Immature natural killer cell (primary cell): Measurements from ENCODE around the gene KCTD2. TPM values are rescaled to one million over a fixed set of nuclear protein-coding genes. Genes with fewer than 3 reads are reported as not detected.

Source experiments
- DNase-seq, 3 donors: peaks; one replicate each; pipeline ENCODE4 v3.0.0; 2022; ENCODE audit warnings: mixed read lengths in 1 of 3
- H3K27ac Mint-ChIP-seq, 6 donors: one replicate each; pipeline ENCODE4 v1.8.0; 2020; ENCODE audit warnings: mixed read lengths in 6 of 6, mild to moderate bottlenecking in 5 of 6, inconsistent platforms in 4 of 6, moderate library complexity in 3 of 6
- H3K27me3 Mint-ChIP-seq, 3 donors: one replicate each; pipeline ENCODE4 v1.8.0; 2020 to 2021; ENCODE audit warnings: low read depth in 3 of 3, mild to moderate bottlenecking in 3 of 3, mixed read lengths in 3 of 3, moderate library complexity in 3 of 3, inconsistent platforms in 1 of 3
- H3K36me3 Mint-ChIP-seq, 3 donors: one replicate each; pipeline ENCODE4 v1.8.0; 2020; ENCODE audit warnings: mixed read lengths in 3 of 3, inconsistent platforms in 2 of 3, mild to moderate bottlenecking in 2 of 3
- H3K4me1 Mint-ChIP-seq, 2 donors: one replicate each; pipeline ENCODE4 v1.8.0; 2020; ENCODE audit warnings: inconsistent platforms in 2 of 2, mild to moderate bottlenecking in 2 of 2, mixed read lengths in 2 of 2, moderate library complexity in 1 of 2
- H3K4me3 Mint-ChIP-seq, 5 donors: one replicate each; pipeline ENCODE4 v1.8.0; 2020; ENCODE audit warnings: mild to moderate bottlenecking in 5 of 5, mixed read lengths in 5 of 5, inconsistent platforms in 3 of 5, moderate library complexity in 3 of 5
- H3K9me3 Mint-ChIP-seq, 6 donors: one replicate each; pipeline ENCODE4 v1.8.0; 2020; ENCODE audit warnings: mild to moderate bottlenecking in 6 of 6, mixed read lengths in 6 of 6, inconsistent platforms in 4 of 6, moderate library complexity in 3 of 6
- polyA plus RNA-seq, 3 donors: library from polyadenylated mRNA; unstranded; fragments of 300-500 nt; fragmentation: Illumina TruSeq; gene quantifications; one replicate each; pipeline ENCODE4 v1.2.3, GENCODE V29; 2021

KCTD2 gene
- polyA plus RNA-seq, 3 donors from 2014 or later: 2.3 to 6.0 (median 4.4) TPM

DNA sequence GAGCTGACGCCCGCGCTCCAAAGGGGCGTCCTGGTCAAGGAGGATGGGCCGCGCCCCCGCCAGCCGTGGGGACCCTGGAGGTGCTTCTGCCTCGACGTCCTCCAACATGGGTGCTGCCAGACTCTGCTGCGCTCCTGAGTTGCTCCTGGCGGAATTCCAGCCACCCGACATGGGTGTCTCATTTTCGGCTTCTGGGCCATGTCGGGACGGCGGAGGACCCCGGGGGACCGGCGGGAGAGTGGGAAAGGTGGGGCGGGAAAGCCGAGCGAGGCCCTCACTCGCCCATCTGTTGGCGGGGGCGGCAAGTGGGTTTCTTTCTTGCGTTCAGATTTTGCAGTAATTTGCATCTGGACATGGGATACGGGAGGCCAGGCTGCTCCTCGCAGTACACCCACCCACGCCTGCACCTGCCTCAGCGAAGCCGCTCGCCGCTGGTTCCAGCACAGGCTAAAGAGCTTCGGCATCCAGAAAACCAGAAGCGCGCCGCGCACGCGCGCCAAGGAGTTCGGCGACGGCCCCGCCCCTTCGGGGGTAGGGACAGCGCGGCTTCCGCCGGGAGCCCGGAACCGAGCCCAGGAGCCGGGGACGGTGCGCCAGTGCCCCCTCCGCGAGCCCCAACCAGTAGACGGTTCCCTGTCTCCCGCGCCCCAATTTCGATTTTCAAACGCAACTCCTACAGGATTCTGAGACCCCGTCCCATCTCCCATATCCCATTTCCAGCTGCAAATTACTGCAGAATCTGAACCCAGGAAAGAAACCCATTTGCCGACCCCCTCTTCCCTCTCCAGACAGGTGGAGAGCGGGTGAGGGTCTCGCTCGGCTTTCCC lies 62.6 kb downstream of the KCTD2 start, which contains the start of gene ARMC7:
Gene ARMC7 (plus strand): TSS at position 563 of the 827 bp plus-strand sequence. CDS start 320 bp downstream, outside the sequence.
- H3K27me3 Mint-ChIP-seq: no peaks in the 10 kb centered on the region
- peaks cover 32 to 43% of the 10 kb centered on the region in 2 donors for H3K4me1 Mint-ChIP-seq
- peak; percentile 88 to 91 (median 88) for DNase-seq
- peaks cover 0 to 8% (median 8%) of the 10 kb centered on the region in 3 donors for H3K36me3 Mint-ChIP-seq
- no peaks in the 10 kb centered on the region for H3K9me3 Mint-ChIP-seq
- peak within 1 kb of the TSS; percentile 73 to 90 (median 89) for H3K27ac Mint-ChIP-seq
- H3K4me3 Mint-ChIP-seq: peak within 1 kb of the TSS; percentile 87 to 91 (median 90)

DNA sequence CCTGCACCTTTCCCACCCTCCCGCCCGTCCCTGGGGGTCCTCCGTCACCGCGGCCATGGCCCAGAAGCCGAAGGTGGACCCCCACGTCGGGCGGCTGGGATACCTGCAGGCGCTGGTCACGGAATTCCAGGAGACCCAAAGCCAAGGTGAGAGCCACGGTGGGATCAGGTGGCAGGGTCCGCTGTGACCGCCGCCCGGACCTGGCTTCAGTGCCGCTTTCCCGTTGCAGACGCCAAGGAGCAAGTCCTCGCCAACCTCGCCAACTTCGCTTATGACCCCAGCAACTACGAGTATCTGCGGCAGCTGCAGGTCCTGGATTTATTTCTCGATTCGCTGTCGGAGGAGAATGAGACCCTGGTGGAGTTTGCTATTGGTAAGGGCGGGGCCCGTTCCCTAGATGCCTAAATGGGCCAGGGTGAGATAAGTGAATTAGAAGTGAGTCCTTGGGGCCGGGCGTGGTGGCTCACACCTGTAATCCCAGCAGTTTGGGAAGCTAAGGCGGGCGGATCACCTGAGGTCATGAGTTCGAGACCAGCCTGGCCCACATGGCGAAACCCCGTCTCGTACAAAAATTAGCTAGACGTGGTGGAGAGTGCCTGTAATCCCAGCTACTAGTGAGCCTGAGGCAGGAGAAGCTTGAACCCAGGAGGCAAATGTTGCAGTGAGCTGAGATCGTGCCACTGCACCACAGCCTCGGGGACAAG lies 63.4 kb downstream of the KCTD2 start:
- no peaks in the 10 kb centered on the region for H3K27me3 Mint-ChIP-seq
- peaks cover 0 to 8% (median 8%) of the 10 kb centered on the region in 3 donors for H3K36me3 Mint-ChIP-seq
- H3K27ac Mint-ChIP-seq: peak overlapping the region; percentile 73 to 90 (median 88)
- DNase-seq: peak in 1 of 3 donors; percentile 13
- H3K4me3 Mint-ChIP-seq: peak overlapping the region; percentile 87 to 91 (median 90)
- H3K9me3 Mint-ChIP-seq: no peaks in the 10 kb centered on the region
- peaks cover 39 to 49% of the 10 kb centered on the region in 2 donors for H3K4me1 Mint-ChIP-seq

DNA sequence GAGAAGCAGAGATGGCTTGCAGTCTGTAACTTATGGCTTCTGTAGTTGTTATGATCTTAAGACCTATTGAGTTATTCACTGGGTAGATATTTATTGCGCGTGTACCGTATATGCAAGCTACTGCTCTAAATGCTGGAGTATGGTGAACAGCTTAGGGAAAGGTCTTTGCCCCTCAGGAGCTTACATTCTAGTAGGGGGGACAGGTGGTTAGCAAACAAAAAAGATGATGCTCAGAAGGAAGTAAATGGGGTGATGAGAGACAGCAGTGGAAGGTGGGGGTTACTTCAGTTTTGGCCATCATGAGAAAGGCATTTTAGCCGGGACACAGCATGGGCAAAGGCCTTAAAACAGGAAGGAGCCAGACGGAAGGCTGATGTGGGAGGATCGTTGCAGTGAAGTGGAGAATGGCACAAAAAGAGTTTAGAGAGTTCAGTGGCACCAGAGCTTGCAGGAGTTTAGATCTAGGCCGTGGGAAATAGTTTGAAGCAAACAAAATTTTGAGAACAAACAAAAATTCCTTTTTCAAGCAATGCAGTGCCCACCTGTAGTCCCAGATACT lies 64.8 kb downstream of the KCTD2 start:
- peaks cover 39 to 49% of the 10 kb centered on the region in 2 donors for H3K4me1 Mint-ChIP-seq
- H3K27me3 Mint-ChIP-seq: no peaks in the 10 kb centered on the region
- no peak for DNase-seq
- H3K9me3 Mint-ChIP-seq: no peaks in the 10 kb centered on the region
- peaks cover 0 to 8% (median 8%) of the 10 kb centered on the region in 3 donors for H3K36me3 Mint-ChIP-seq
- peak overlapping the region; percentile 31 to 64 (median 59) for H3K4me3 Mint-ChIP-seq
- peak overlapping the region; percentile 12 to 87 (median 48) for H3K27ac Mint-ChIP-seq

DNA sequence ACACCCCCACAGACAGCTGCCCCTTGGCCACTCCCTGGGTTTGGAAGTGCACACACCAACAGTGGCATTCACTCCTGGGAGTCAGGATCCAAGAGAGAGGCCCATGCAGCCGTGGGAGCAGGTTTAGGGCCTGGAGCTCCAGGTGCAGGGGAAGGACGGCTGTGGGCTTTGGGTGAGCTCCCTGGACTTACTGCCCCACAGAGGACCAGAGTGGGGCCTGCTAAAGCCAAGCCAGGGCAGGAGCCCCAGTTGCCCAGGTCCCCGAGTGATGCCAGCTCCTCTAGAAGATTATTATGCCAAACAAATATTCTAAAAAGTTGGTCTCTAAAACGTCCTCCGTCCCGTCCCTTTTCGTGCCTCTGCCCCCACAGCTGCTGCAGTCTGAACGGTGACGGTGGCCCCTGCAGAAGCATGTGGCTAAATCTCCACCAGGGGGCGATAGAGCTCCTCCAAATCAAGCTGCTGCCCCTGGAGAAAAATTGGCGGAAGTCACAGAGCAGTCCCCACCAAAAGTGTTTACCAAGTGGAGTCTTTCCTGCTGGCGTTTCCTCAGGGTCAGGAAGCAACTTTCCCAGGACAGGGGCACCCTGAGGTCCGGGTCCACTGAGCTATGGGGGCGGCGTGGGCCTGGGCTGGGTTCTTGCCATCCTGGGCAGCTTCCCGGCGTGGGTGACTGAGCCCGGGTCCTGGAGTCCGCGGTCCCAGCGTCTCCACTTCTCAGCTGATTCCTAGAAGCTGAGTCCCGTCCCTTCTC lies 67.0 kb downstream of the KCTD2 start:
- Mint-ChIP-seq H3K27me3 (no peaks in the 10 kb centered on the region), H3K9me3 (no peaks in the 10 kb centered on the region), H3K36me3 (peaks cover 0 to 9% (median 8%) of the 10 kb centered on the region in 3 donors), H3K4me3 (peak overlapping the region; percentile 87 to 97 (median 90)), H3K27ac (peak overlapping the region; percentile 85 to 98 (median 92)), H3K4me1 (peaks cover 34 to 40% of the 10 kb centered on the region in 2 donors)
- peak; percentile 88 to 90 (median 88) for DNase-seq

DNA sequence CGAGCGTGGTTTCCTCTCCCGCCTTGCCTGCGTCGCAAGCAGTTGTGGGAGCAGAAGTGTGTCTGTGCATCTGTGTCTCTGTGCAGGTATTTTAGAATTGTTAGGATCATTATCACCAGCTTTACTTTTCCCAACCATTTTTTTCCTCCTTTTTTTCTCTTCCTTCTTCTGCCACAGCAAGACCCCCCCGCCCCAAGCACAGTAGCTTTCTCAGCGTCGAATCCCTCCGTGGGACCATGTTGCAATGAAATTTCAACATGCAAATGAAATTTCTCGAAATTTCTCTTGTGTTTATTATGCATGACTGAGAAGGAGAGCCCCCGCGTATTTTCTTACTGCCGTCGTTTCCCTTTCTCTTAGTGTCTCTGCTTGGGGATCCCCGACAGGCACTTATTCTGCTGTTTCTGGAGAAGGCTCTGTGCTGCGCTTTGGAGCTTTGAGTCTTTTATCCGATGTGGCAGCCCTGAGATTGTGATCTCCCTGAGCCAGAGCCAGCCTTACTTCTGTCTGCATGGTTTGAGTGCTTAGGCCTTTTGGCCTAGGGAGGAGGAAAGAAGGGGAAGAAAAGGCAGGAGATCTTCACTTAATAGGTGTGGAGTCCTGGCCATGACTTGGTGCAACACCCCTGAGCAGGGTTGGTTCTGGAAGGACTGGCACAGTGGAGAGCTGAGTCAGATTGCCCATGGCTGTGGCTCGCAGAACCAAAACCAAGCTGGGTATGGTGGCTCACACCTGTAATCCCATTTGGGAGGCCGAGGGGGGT lies 67.7 kb downstream of the KCTD2 start:
- Mint-ChIP-seq H3K9me3 (no peaks in the 10 kb centered on the region), H3K4me3 (peak overlapping the region; percentile 87 to 97 (median 90)), H3K27ac (peak overlapping the region; percentile 85 to 98 (median 92)), H3K4me1 (peaks cover 31 to 38% of the 10 kb centered on the region in 2 donors), H3K27me3 (no peaks in the 10 kb centered on the region), H3K36me3 (peaks cover 0 to 11% (median 8%) of the 10 kb centered on the region in 3 donors)
- no peak for DNase-seq

Other genes starting within 250 kb of the KCTD2 start
- gene GRIN2C, start 187.3 kb upstream of the KCTD2 start, polyA plus RNA-seq: under 1 TPM in 1 of 3 donors, not detected in 2; 0.66 TPM
- 10 to 100 TPM in 1 of 3 donors, 1 to 10 TPM in 2; 3.9 to 10.3 (median 8.0) TPM for gene FDXR, start 174.2 kb upstream of the KCTD2 start, polyA plus RNA-seq
- not detected for gene FADS6, start 153.6 kb upstream of the KCTD2 start, polyA plus RNA-seq
- gene USH1G, start 124.0 kb upstream of the KCTD2 start, polyA plus RNA-seq: not detected
- gene OTOP2, start 123.0 kb upstream of the KCTD2 start, polyA plus RNA-seq: not detected
- gene OTOP3, start 111.3 kb upstream of the KCTD2 start, polyA plus RNA-seq: not detected
- gene HID1, start 74.5 kb upstream of the KCTD2 start, polyA plus RNA-seq: under 1 TPM in 2 of 3 donors, not detected in 1; 0.34 to 0.94 TPM
- gene CDR2L, start 59.6 kb upstream of the KCTD2 start, polyA plus RNA-seq: not detected
- gene MRPL58, start 34.6 kb upstream of the KCTD2 start, polyA plus RNA-seq: 10 to 100 TPM; 32.4 to 52.3 (median 47.1) TPM
- 100 to 1,000 TPM; 257 to 366 (median 261) TPM for gene ATP5PD, start 256 bp upstream of the KCTD2 start, polyA plus RNA-seq
- 1 to 10 TPM; 1.5 to 2.1 (median 1.5) TPM for gene SLC16A5, start 40.7 kb downstream of the KCTD2 start, polyA plus RNA-seq
- 1 to 10 TPM in 2 of 3 donors, under 1 TPM in 1; 0.57 to 7.5 (median 3.5) TPM for gene ARMC7, start 62.7 kb downstream of the KCTD2 start, polyA plus RNA-seq
- 100 to 1,000 TPM in 1 of 3 donors, 10 to 100 TPM in 2; 80.3 to 111 (median 88.8) TPM for gene NT5C, start 84.5 kb downstream of the KCTD2 start, polyA plus RNA-seq
- 100 to 1,000 TPM; 105 to 168 (median 133) TPM for gene JPT1, start 107.3 kb downstream of the KCTD2 start, polyA plus RNA-seq
- 100 to 1,000 TPM; 214 to 427 (median 404) TPM for gene SUMO2, start 135.7 kb downstream of the KCTD2 start, polyA plus RNA-seq
- 10 to 100 TPM; 28.3 to 47.8 (median 41.1) TPM for gene NUP85, start 158.5 kb downstream of the KCTD2 start, polyA plus RNA-seq
- gene GGA3, start 214.4 kb downstream of the KCTD2 start, polyA plus RNA-seq: 10 to 100 TPM in 1 of 3 donors, 1 to 10 TPM in 2; 3.7 to 17.8 (median 3.8) TPM
- 100 to 1,000 TPM; 118 to 189 (median 122) TPM for gene MRPS7, start 214.7 kb downstream of the KCTD2 start, polyA plus RNA-seq
- 100 to 1,000 TPM; 113 to 187 (median 145) TPM for gene MIF4GD, start 224.0 kb downstream of the KCTD2 start, polyA plus RNA-seq
- 10 to 100 TPM; 11.2 to 27.2 (median 21.0) TPM for gene SLC25A19, start 242.2 kb downstream of the KCTD2 start, polyA plus RNA-seq